Peyer's patch (tissue), 4 donors: ENCODE measurements around the gene KIF1A. TPM values are rescaled to one million over a fixed set of nuclear protein-coding genes. Genes with fewer than 3 reads are reported as not detected.

ENCODE experiments used
- DNase-seq, 3 donors: peaks; one replicate each; pipeline ENCODE4 v3.0.0-alpha.2; 2017 to 2019
- H3K27ac ChIP-seq, 4 donors: fragments of 200-600 bp; sonication (generic); one replicate each; pipeline ENCODE4 v1.5.1; 2016 to 2019
- H3K27me3 ChIP-seq, 2 donors: fragments of 200-600 bp; sonication (generic); one replicate each; pipeline ENCODE4 v1.5.1; 2019
- H3K36me3 ChIP-seq, 3 donors: fragments of 200-600 bp; sonication (generic); one replicate each; pipeline ENCODE4 v1.5.1; 2016 to 2019
- H3K4me1 ChIP-seq, 4 donors: fragments of 200-600 bp; sonication (generic); one replicate each; pipeline ENCODE4 v1.5.1; 2016 to 2019
- H3K4me3 ChIP-seq, 4 donors: fragments of 200-600 bp; sonication (generic); 1 replicate in 3 of 4; 2 replicates in 1 of 4; pipeline ENCODE4 v1.5.1; 2016 to 2019; ENCODE audit warnings: mild to moderate bottlenecking in 1 of 4
- H3K9me3 ChIP-seq, 4 donors: fragments of 200-600 bp; sonication (generic); one replicate each; pipeline ENCODE4 v1.5.1; 2016 to 2019; ENCODE audit warnings: mild to moderate bottlenecking in 1 of 4
- CTCF ChIP-seq, 6 experiments: fragments of 450-650 bp in 4 of 6; fragments of 200-600 bp in 2 of 6; sonication (generic) in 1 of 6; IDR thresholded peaks; one replicate each; pipeline ENCODE4 v1.5.1; 2017 to 2019; ENCODE audit warnings: antibody characterized with exemption in 6 of 6, mild to moderate bottlenecking in 3 of 6, moderate library complexity in 1 of 6
- POLR2A ChIP-seq, 2 donors: fragments of 450-650 bp; IDR thresholded peaks; one replicate each; pipeline ENCODE4 v1.5.1; 2017; ENCODE audit warnings: antibody characterized with exemption in 2 of 2, mild to moderate bottlenecking in 2 of 2, moderate library complexity in 2 of 2
- total RNA-seq, 4 donors: library from RNA; depleted of rRNA; stranded (reverse); fragments of >200 nt; gene quantifications; one replicate each; pipeline ENCODE4 v1.1.0, GENCODE V29; 2016

Gene KIF1A
- total RNA-seq, 4 donors from 2014 or later: 0.83 to 6.0 (median 2.0) TPM

GRCh38 chr2:240762971-240763370, 57.0 kb downstream of the KIF1A start:
- no peak for TF ChIP-seq POLR2A (IDR thresholded peaks at IDR 0.05)
- TF ChIP-seq CTCF (IDR thresholded peaks at IDR 0.05): no peak
- H3K4me1 ChIP-seq: no peaks in the 10 kb centered on the region
- no peak overlapping the region for H3K4me3 ChIP-seq
- no peaks in the 10 kb centered on the region for H3K36me3 ChIP-seq
- no peaks in the 10 kb centered on the region for H3K9me3 ChIP-seq
- no peaks in the 10 kb centered on the region for H3K27me3 ChIP-seq
- H3K27ac ChIP-seq: no peak overlapping the region
- DNase-seq: no peak

GRCh38 chr2:240762249-240762648, 57.8 kb downstream of the KIF1A start:
- Histone ChIP-seq H3K36me3 (no peaks in the 10 kb centered on the region), H3K4me1 (no peaks in the 10 kb centered on the region), H3K27me3 (no peaks in the 10 kb centered on the region), H3K9me3 (no peaks in the 10 kb centered on the region), H3K27ac (no peak overlapping the region), H3K4me3 (no peak overlapping the region)
- no peak for DNase-seq
- no peak for TF ChIP-seq POLR2A (IDR thresholded peaks at IDR 0.05)
- no peak for TF ChIP-seq CTCF (IDR thresholded peaks at IDR 0.05)

DNA sequence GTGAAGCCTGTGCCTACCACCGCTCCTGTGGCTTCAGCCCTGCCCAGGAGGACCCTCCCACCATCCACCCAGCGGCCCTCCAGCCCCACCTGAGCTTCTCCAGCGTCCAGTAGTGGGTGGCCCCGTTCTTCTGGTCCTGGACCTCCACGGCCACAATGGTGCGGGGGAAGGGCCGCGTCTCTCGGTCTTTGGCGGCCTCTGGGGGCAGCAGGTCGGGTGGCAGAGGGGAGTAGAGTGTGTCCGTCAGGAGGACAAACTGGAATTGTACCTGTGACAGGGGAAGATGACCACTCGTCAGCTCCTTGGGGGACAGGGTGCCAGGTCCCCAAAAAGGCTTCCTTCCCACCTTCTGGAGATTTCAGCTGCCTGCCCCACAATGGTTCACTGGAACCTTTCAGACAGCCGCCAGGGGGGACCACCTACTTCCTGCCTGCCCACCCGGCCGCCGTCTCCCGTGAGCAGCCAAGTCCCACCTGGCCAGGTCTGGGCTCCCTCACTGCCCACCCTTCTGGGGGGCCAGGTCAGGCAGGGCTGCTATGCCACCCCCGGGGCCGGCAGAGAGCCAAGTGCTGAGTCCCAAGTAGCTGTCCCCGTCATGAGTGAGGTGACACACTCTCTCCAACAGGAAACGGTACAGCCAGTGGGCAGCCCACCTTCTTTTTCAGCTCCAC, 59.3 kb downstream of the KIF1A start:
- no peaks in the 10 kb centered on the region for H3K9me3 ChIP-seq
- TF ChIP-seq POLR2A (IDR thresholded peaks at IDR 0.05) (no peak), CTCF (IDR thresholded peaks at IDR 0.05) (no peak)
- H3K27ac ChIP-seq: no peak overlapping the region
- no peaks in the 10 kb centered on the region for H3K4me1 ChIP-seq
- H3K36me3 ChIP-seq: no peaks in the 10 kb centered on the region
- H3K4me3 ChIP-seq: no peak overlapping the region
- no peak for DNase-seq
- no peaks in the 10 kb centered on the region for H3K27me3 ChIP-seq

DNA sequence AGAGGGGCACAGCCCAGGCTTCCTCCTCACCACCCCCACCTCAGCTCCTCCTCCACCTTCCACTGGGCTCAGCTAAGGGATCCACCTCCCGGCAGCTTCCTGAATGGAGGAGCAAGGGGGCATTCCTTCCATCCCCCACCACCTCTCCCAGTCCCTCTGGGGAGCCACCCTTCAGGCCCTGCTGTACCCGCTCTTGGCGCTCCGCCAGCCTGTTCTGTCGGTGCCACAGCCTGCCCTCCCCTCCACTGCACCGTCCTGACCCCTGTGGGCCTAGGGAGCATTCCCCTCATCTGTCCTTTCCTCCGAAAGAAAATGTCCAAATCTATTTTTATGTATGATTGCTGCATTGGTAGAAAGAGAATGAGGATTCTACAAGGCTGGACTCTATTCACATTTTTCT, 59.9 kb downstream of the KIF1A start:
- Histone ChIP-seq H3K36me3 (no peaks in the 10 kb centered on the region), H3K27me3 (no peaks in the 10 kb centered on the region), H3K4me1 (no peaks in the 10 kb centered on the region), H3K9me3 (no peaks in the 10 kb centered on the region), H3K27ac (no peak overlapping the region), H3K4me3 (no peak overlapping the region)
- TF ChIP-seq CTCF (IDR thresholded peaks at IDR 0.05) (no peak), POLR2A (IDR thresholded peaks at IDR 0.05) (no peak)
- no peak for DNase-seq

DNA sequence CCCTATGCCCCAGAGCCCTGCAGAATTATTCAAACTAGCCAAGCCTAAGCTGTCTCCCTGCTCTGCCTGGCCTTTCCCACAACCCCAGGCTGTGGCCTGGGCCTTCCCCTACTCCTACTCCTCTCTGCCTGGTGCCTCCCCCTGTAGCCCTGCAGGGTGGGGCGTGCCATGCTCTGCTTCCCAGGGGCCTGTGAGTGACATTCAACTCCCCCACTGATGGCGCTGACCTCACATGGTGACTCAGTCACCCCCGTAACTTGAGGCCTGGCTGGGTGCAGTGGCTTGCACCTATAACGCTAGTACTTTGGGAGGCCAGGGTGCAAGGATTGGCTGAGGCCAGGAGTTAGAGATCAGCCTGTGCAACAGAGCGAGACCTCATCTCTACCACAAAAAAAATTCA, 60.6 kb downstream of the KIF1A start:
- H3K4me3 ChIP-seq: no peak overlapping the region
- no peak for DNase-seq
- TF ChIP-seq CTCF (IDR thresholded peaks at IDR 0.05) (no peak), POLR2A (IDR thresholded peaks at IDR 0.05) (no peak)
- H3K27ac ChIP-seq: no peak overlapping the region
- H3K9me3 ChIP-seq: no peaks in the 10 kb centered on the region
- H3K4me1 ChIP-seq: no peaks in the 10 kb centered on the region
- no peaks in the 10 kb centered on the region for H3K27me3 ChIP-seq
- no peaks in the 10 kb centered on the region for H3K36me3 ChIP-seq
